Neural progenitor cell (in vitro differentiated cells): ENCODE measurements around the gene ANKRD53.

Experiments used
- CTCF ChIP-seq: fragments of 200-600 bp; sonication (generic); IDR thresholded peaks from 2 replicates; pipeline ENCODE4 v1.5.1; 2017; ENCODE audit warnings: antibody characterized with exemption, mild to moderate bottlenecking
- EZH2 ChIP-seq: fragments of 200-600 bp; sonication (generic); IDR thresholded peaks from 2 replicates; pipeline ENCODE4 v1.6.1; 2017; ENCODE audit warnings: antibody characterized with exemption, mild to moderate bottlenecking, moderate library complexity
- EZH2phosphoT487 ChIP-seq: fragments of 200-600 bp; sonication (generic); IDR thresholded peaks from 2 replicates; pipeline ENCODE4 v1.6.1; 2017; ENCODE audit warnings: antibody characterized with exemption

- peak; percentile 29 for TF ChIP-seq EZH2
- TF ChIP-seq CTCF = peak; percentile 93
- peak; percentile 39 for TF ChIP-seq EZH2phosphoT487
These were observed 31.5 kb upstream of the ANKRD53 start for GRCh38 chr2:70946832-70947442.
